Measurements from ENCODE around the gene PEX10.
A peak's percentile ranks its signal among the peaks of the same experiment; 100 is the strongest.

The PEX10 gene

DNA sequence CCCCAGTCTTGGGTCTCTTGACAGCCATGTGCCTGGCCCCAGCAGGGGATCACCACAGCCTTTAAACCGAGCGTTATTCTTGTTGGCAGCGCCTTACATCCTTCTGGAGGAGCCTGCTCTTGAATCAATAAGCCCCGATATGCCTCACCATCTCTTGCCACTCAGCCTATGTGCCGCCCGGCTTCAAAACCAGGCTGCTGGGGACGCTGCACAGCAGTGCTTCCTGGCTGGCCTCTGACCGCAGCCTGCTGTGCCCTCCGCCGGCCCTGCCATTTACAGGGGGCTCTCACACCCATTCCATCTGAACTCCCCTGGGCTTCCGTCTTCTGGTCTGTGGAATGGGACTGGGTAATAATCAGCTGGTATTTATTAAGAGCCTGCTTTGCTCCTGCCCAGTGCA lies 3.0 kb upstream of the PEX10 start:
- TF ChIP-seq CTCF (conservative IDR thresholded peaks at IDR 0.05; ENCODE audit: low read depth): no peak
- ChIA-PET POLR2A (ENCODE audit: low non-redundant PET) (no interaction called here), CTCF (interaction anchor here (1.0 to 1.8 kb wide), 3 partner anchors 12 to 109 kb away, joined by 5 to 10 read pairs (median 6); no protein-coding TSS in a partner anchor)

DNA sequence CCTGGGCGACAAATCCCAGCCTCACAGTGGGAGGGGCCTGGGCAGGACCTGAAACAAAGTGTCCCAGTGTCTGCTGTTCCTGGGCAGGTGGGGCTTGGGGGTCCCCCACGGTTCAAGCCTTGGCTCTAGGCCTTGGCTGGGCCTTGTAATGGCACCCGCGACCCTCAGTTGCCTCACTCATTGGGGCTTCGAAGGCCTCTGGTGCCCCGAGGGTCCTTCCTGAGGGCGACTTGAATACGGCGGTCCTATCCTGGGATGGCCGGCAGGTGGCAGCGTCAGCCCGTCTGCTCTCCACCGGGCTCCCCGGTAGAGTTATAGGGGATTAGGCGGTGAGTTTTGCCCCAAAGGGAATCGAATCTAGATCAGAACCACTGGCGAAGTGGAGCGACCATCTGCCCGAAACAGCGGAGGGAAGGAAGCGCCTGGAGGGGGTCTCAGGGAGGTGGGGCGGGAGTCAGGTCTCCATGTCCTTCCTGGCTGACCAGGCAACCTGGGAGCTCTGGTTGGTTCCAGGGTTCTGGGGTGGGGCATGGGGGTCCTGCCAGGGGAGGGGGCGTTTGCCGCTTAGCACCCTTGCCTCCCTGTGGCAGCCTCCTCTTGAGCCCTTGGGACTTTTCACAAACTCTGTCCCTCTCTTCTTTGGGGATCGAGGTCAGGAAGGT lies 2.1 kb upstream of the PEX10 start:
- H3K27ac ChIP-seq: peak overlapping the region; percentile 82
- peak; percentile 94 for TF ChIP-seq CTCF (conservative IDR thresholded peaks at IDR 0.05; ENCODE audit: low read depth)
- peak; percentile 77 for DNase-seq (ENCODE audit: low spot score)
- ChIA-PET POLR2A (ENCODE audit: low non-redundant PET) (interaction anchor here (0.6 kb wide), 1 partner anchor 14 kb away, joined by 5 read pairs; no protein-coding TSS in a partner anchor), CTCF (interaction anchor here (0.6 to 1.8 kb wide), 12 partner anchors 11 to 387 kb away, joined by 3 to 10 read pairs (median 4); partner anchors contain the start of gene TTC34)

More for the DNA sequence above, 3.0 kb upstream of the PEX10 start:
- H3K27ac ChIP-seq: no peak overlapping the region
- DNase-seq (ENCODE audit: low spot score): no peak

DNA sequence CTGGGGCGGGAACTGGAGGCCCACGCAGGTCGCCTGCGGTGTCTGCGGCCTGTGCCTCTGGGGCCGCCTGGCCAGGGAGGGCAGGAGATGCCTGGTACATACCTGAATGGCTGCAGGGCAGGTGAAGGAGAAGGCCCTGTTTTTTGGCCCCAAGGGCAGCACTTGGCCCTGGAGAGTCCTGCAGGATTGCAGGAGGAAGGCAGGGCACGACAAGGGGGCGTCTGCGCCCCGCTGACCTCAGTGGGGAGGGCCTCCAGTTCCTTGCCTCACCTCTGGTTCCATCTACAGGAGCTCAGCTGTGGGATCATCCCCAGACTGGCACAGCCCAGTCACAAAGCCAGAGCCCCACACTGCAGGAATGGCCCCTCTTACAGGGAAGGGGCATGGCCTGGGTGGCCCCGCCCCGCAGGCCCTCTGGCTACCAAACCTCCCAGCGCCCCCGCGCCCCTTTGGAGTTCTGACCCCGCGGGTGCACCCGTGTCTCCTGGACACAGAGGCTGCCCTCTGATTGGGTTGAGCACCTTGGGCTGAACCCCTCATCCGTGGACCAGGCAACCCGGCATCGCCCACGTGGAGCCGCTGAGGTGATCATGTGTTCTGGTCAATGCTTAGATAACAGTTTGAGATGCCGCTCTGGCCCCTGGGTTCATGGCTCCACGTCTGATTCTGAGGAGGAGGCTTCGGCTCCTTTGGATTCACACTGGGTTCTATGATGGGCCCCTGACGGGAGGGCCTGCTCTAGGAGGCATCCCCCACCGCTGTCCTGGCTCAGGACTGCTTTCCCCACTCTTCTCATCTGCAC lies 1.3 kb upstream of the PEX10 start:
- ChIA-PET POLR2A (ENCODE audit: low non-redundant PET) (interaction anchor here (0.6 kb wide), 1 partner anchor 14 kb away, joined by 5 read pairs; no protein-coding TSS in a partner anchor), CTCF (interaction anchor here (0.6 to 1.3 kb wide), 5 partner anchors 18 to 219 kb away, joined by 3 to 4 read pairs (median 3); no protein-coding TSS in a partner anchor)
- TF ChIP-seq CTCF (conservative IDR thresholded peaks at IDR 0.05; ENCODE audit: low read depth): no peak
- H3K27ac ChIP-seq: peak overlapping the region; percentile 82
- DNase-seq (ENCODE audit: low spot score): no peak

DNA sequence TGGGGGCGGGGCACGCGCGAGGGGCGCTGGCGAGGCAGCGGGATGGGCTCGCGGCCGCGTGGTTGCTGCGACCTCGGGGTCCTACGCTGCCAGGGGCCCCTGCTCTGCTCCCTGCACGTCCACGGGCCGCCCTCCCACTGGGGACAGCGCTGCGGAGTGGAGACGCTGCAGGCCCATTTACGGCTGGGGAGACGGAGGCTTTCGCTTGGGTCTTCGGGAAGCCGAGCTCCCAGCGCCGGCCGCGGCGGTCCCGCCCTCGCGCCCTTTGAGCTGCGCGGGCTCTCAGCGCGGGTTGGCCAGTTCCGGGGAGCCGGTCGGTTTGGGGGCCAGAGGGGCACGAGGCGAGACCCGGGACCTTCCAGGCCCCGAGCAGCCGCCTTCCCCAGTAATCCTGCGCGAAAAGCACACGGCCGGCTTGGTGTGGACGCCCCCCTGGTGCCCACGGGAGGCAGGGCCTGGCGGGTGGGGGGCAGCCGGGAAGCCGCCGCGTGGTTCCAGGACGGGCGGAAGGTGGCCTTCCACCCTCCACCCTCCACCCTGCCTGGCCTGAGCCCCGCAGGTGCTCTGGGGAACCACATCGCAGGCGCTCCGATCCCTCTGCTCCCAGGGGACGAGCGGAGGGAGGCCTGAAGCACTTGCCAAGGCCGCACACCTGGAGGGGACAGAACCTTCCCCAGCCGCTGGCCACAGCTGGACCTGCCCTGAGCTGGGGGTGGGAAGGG lies 570 bp upstream of the PEX10 start:
- no peak for TF ChIP-seq CTCF (conservative IDR thresholded peaks at IDR 0.05; ENCODE audit: low read depth)
- POLR2A ChIA-PET (ENCODE audit: low non-redundant PET): no interaction called here
- CTCF ChIA-PET: interaction anchor here (0.7 to 1.3 kb wide), 3 partner anchors 19 to 55 kb away, joined by 3 to 4 read pairs (median 4); no protein-coding TSS in a partner anchor
- peak overlapping the region; percentile 82 for H3K27ac ChIP-seq
- no peak for DNase-seq (ENCODE audit: low spot score)

DNA sequence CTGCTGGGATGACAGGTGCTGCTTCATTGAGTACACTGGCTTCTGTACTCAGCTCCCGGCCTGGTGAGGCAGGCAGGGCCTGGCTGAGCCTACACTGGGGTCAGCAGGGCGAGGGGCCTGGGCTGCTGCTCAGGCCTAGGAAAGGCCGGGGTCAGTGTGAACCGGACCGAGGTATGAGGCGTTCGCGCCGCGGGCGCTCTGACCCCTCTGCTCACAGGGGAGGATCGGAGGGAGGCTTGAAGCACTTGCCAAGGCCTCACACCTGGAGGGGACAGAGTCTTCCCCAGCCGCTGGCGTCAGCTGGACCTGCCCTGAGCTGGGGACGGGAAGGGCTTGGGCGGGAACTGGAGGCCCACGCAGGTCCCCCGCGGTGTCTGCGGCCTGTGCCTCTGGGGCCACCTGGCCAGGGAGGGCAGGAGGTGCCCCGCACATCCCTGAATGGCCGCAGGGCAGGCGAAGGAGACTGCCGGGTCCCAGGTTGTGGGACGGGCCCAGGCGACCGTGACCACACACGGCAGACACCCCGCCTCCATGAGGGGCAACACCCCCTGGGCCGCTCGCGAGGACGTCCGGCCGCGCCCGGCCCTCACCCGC lies 466 bp downstream of the PEX10 start:
- ChIA-PET POLR2A (ENCODE audit: low non-redundant PET) (no interaction called here), CTCF (interaction anchor here (0.6 to 0.7 kb wide), 2 partner anchors 14 to 1239 kb away, joined by 3 to 4 read pairs; no protein-coding TSS in a partner anchor)
- DNase-seq (ENCODE audit: low spot score): no peak
- no peak for TF ChIP-seq CTCF (conservative IDR thresholded peaks at IDR 0.05; ENCODE audit: low read depth)
- H3K27ac ChIP-seq: peak overlapping the region; percentile 82
